H1 (cell line): ENCODE measurements around the gene SRPX2. TPM values are rescaled to one million over a fixed set of nuclear protein-coding genes. Genes with fewer than 3 reads are reported as not detected.

Source experiments
- CEBPB ChIP-seq: IDR thresholded peaks from 2 replicates; pipeline ENCODE4 v1.6.1; 2012; ENCODE audit warnings: low read depth, low read length
- EGR1 ChIP-seq: IDR thresholded peaks from 2 replicates; pipeline ENCODE4 v1.6.1; 2011; ENCODE audit warnings: low read depth, low read length, borderline replicate concordance
- GABPA ChIP-seq: IDR thresholded peaks from 2 replicates; pipeline ENCODE4 v1.6.1; 2011; ENCODE audit warnings: mild to moderate bottlenecking, low read length, moderate library complexity, borderline replicate concordance; ENCODE audit not compliant: insufficient read depth
- NANOG ChIP-seq: IDR thresholded peaks from 2 replicates; pipeline ENCODE4 v1.6.1; 2011; ENCODE audit warnings: low read length, low read depth, mild to moderate bottlenecking, inconsistent platforms; ENCODE audit not compliant: insufficient read depth, poor library complexity, severe bottlenecking
- TEAD4 ChIP-seq: IDR thresholded peaks from 2 replicates; pipeline ENCODE4 v1.6.1; 2012; ENCODE audit warnings: low read depth, low read length, inconsistent platforms, mixed read lengths
- polyA plus RNA-seq, 7 experiments: library from polyadenylated mRNA; depleted of rRNA in 3 of 7; stranded (reverse) in 5 of 7; unstranded in 2 of 7; fragments of >200 nt in 5 of 7; fragments of 200-250 nt in 2 of 7; gene quantifications; 1 replicate in 5 of 7; 2 replicates in 1 of 7; 4 replicates in 1 of 7; pipeline versions ENCODE4 v1.2.1 to v1.2.3, GENCODE V29; 2011 to 2013; ENCODE audit warnings: missing spikeins in 2 of 7, mixed read lengths in 2 of 7
- total RNA-seq: library from RNA; stranded (reverse); fragmentation: NEBNext Ultra II Directional; extraction: Animal tissue kit (Norgen Biotek cat#: 25700); gene quantifications from 2 replicates; pipeline ENCODE4 v1.2.1, GENCODE V29; 2021
- TF ChIP-seq, protein P1 (sequence below): fragments of 300-600 bp; sonication (generic); IDR thresholded peaks from 2 replicates; pipeline ENCODE4 v1.7.1; 2012; ENCODE audit warnings: low read length, moderate library complexity, mild to moderate bottlenecking, inconsistent platforms; ENCODE audit not compliant: insufficient replicate concordance
- TF ChIP-seq, protein P2 (sequence below), 3 experiments: IDR thresholded peaks; 1 replicate in 2 of 3; 2 replicates in 1 of 3; pipeline versions ENCODE4 v1.5.1 to v1.6.1; 2011; ENCODE audit warnings: low read length in 3 of 3, mild to moderate bottlenecking in 3 of 3, inconsistent platforms in 2 of 3, low read depth in 1 of 3, moderate library complexity in 1 of 3; ENCODE audit not compliant: insufficient read depth in 1 of 3; ENCODE audit errors: control extremely low read depth in 1 of 3

The SRPX2 gene
- total and polyA plus RNA-seq, 2 of the 8 experiments (the other 6 are each of a cell fraction or from before 2014, with no cell fraction given), result not detected

GRCh38 chrX:100649550-100650356, 5.8 kb downstream of the SRPX2 start (continued):
- TF ChIP-seq, protein P1, sequence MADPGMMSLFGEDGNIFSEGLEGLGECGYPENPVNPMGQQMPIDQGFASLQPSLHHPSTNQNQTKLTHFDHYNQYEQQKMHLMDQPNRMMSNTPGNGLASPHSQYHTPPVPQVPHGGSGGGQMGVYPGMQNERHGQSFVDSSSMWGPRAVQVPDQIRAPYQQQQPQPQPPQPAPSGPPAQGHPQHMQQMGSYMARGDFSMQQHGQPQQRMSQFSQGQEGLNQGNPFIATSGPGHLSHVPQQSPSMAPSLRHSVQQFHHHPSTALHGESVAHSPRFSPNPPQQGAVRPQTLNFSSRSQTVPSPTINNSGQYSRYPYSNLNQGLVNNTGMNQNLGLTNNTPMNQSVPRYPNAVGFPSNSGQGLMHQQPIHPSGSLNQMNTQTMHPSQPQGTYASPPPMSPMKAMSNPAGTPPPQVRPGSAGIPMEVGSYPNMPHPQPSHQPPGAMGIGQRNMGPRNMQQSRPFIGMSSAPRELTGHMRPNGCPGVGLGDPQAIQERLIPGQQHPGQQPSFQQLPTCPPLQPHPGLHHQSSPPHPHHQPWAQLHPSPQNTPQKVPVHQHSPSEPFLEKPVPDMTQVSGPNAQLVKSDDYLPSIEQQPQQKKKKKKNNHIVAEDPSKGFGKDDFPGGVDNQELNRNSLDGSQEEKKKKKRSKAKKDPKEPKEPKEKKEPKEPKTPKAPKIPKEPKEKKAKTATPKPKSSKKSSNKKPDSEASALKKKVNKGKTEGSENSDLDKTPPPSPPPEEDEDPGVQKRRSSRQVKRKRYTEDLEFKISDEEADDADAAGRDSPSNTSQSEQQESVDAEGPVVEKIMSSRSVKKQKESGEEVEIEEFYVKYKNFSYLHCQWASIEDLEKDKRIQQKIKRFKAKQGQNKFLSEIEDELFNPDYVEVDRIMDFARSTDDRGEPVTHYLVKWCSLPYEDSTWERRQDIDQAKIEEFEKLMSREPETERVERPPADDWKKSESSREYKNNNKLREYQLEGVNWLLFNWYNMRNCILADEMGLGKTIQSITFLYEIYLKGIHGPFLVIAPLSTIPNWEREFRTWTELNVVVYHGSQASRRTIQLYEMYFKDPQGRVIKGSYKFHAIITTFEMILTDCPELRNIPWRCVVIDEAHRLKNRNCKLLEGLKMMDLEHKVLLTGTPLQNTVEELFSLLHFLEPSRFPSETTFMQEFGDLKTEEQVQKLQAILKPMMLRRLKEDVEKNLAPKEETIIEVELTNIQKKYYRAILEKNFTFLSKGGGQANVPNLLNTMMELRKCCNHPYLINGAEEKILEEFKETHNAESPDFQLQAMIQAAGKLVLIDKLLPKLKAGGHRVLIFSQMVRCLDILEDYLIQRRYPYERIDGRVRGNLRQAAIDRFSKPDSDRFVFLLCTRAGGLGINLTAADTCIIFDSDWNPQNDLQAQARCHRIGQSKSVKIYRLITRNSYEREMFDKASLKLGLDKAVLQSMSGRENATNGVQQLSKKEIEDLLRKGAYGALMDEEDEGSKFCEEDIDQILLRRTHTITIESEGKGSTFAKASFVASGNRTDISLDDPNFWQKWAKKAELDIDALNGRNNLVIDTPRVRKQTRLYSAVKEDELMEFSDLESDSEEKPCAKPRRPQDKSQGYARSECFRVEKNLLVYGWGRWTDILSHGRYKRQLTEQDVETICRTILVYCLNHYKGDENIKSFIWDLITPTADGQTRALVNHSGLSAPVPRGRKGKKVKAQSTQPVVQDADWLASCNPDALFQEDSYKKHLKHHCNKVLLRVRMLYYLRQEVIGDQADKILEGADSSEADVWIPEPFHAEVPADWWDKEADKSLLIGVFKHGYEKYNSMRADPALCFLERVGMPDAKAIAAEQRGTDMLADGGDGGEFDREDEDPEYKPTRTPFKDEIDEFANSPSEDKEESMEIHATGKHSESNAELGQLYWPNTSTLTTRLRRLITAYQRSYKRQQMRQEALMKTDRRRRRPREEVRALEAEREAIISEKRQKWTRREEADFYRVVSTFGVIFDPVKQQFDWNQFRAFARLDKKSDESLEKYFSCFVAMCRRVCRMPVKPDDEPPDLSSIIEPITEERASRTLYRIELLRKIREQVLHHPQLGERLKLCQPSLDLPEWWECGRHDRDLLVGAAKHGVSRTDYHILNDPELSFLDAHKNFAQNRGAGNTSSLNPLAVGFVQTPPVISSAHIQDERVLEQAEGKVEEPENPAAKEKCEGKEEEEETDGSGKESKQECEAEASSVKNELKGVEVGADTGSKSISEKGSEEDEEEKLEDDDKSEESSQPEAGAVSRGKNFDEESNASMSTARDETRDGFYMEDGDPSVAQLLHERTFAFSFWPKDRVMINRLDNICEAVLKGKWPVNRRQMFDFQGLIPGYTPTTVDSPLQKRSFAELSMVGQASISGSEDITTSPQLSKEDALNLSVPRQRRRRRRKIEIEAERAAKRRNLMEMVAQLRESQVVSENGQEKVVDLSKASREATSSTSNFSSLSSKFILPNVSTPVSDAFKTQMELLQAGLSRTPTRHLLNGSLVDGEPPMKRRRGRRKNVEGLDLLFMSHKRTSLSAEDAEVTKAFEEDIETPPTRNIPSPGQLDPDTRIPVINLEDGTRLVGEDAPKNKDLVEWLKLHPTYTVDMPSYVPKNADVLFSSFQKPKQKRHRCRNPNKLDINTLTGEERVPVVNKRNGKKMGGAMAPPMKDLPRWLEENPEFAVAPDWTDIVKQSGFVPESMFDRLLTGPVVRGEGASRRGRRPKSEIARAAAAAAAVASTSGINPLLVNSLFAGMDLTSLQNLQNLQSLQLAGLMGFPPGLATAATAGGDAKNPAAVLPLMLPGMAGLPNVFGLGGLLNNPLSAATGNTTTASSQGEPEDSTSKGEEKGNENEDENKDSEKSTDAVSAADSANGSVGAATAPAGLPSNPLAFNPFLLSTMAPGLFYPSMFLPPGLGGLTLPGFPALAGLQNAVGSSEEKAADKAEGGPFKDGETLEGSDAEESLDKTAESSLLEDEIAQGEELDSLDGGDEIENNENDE, result no peak
- TF ChIP-seq CEBPB (no peak), TEAD4 (no peak), EGR1 (no peak), GABPA (no peak), NANOG (no peak)
- TF ChIP-seq, protein P2, sequence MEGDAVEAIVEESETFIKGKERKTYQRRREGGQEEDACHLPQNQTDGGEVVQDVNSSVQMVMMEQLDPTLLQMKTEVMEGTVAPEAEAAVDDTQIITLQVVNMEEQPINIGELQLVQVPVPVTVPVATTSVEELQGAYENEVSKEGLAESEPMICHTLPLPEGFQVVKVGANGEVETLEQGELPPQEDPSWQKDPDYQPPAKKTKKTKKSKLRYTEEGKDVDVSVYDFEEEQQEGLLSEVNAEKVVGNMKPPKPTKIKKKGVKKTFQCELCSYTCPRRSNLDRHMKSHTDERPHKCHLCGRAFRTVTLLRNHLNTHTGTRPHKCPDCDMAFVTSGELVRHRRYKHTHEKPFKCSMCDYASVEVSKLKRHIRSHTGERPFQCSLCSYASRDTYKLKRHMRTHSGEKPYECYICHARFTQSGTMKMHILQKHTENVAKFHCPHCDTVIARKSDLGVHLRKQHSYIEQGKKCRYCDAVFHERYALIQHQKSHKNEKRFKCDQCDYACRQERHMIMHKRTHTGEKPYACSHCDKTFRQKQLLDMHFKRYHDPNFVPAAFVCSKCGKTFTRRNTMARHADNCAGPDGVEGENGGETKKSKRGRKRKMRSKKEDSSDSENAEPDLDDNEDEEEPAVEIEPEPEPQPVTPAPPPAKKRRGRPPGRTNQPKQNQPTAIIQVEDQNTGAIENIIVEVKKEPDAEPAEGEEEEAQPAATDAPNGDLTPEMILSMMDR (IDR thresholded peaks at IDR 0.05; ENCODE audit: control extremely low read depth in 1 of 3, insufficient read depth in 1 of 3, low read depth in 1 of 3, low read length in 3 of 3), result no peak
